ENCODE results near the gene MYO3B.

MYO3B gene

GRCh38 chr2:170695521-170696410 is 517.8 kb downstream of the MYO3B start:
- Histone ChIP-seq H3F3A (ENCODE audit: control insufficient read depth, insufficient read depth) (no peaks in the 10 kb centered on the region), H3K4me1 (ENCODE audit: control insufficient read depth, low read length) (no peaks in the 10 kb centered on the region), H3K4me3 (ENCODE audit: low read length) (no peak overlapping the region), H3K4me2 (ENCODE audit: low read length) (no peak overlapping the region), H3K79me2 (ENCODE audit: control insufficient read depth, low read length) (no peaks in the 10 kb centered on the region), H3K9me3 (ENCODE audit: control insufficient read depth, insufficient read depth, low read length) (no peaks in the 10 kb centered on the region), H3K27ac (ENCODE audit: low read depth, low read length) (no peak overlapping the region), H4K20me1 (ENCODE audit: control insufficient read depth, insufficient read depth, low read depth, low read length) (no peaks in the 10 kb centered on the region), H3K9me2 (replicated peaks; ENCODE audit: control insufficient read depth, low read length) (no peaks in the 10 kb centered on the region), H3K27me3 (ENCODE audit: control insufficient read depth, low read length) (no peaks in the 10 kb centered on the region), H3K36me3 (ENCODE audit: control insufficient read depth, low read length) (no peaks in the 10 kb centered on the region)
- TF ChIP-seq EZH2phosphoT487 (IDR thresholded peaks at IDR 0.05; ENCODE audit: borderline replicate concordance, low read length): no peak
- no peak for TF ChIP-seq CTCF (IDR thresholded peaks at IDR 0.05; ENCODE audit: low read depth, low read length, poor library complexity, severe bottlenecking)

- Histone ChIP-seq H3K27ac (ENCODE audit: low read depth, low read length) (no peak overlapping the region), H3K79me2 (ENCODE audit: control insufficient read depth, low read length) (no peaks in the 10 kb centered on the region), H3K9me3 (ENCODE audit: control insufficient read depth, insufficient read depth, low read length) (no peaks in the 10 kb centered on the region), H3K27me3 (ENCODE audit: control insufficient read depth, low read length) (no peaks in the 10 kb centered on the region), H3K4me1 (ENCODE audit: control insufficient read depth, low read length) (no peaks in the 10 kb centered on the region), H3K36me3 (ENCODE audit: control insufficient read depth, low read length) (no peaks in the 10 kb centered on the region), H3K4me3 (ENCODE audit: low read length) (no peak overlapping the region), H3F3A (ENCODE audit: control insufficient read depth, insufficient read depth) (no peaks in the 10 kb centered on the region), H4K20me1 (ENCODE audit: control insufficient read depth, insufficient read depth, low read depth, low read length) (no peaks in the 10 kb centered on the region), H3K9me2 (replicated peaks; ENCODE audit: control insufficient read depth, low read length) (no peaks in the 10 kb centered on the region), H3K4me2 (ENCODE audit: low read length) (no peak overlapping the region)
- TF ChIP-seq EZH2phosphoT487 (IDR thresholded peaks at IDR 0.05; ENCODE audit: borderline replicate concordance, low read length): no peak
- TF ChIP-seq CTCF (IDR thresholded peaks at IDR 0.05; ENCODE audit: low read depth, low read length, poor library complexity, severe bottlenecking): no peak
Observed at GRCh38 chr2:170696948-170697347, 519.0 kb downstream of the MYO3B start.

GRCh38 chr2:170701011-170701410 is 523.1 kb downstream of the MYO3B start:
- H3K9me2 ChIP-seq (replicated peaks; ENCODE audit: control insufficient read depth, low read length): no peaks in the 10 kb centered on the region
- H3K4me3 ChIP-seq (ENCODE audit: low read length): no peak overlapping the region
- no peaks in the 10 kb centered on the region for H3K27me3 ChIP-seq (ENCODE audit: control insufficient read depth, low read length)
- no peaks in the 10 kb centered on the region for H3F3A ChIP-seq (ENCODE audit: control insufficient read depth, insufficient read depth)
- no peak for TF ChIP-seq CTCF (IDR thresholded peaks at IDR 0.05; ENCODE audit: low read depth, low read length, poor library complexity, severe bottlenecking)
- no peaks in the 10 kb centered on the region for H3K36me3 ChIP-seq (ENCODE audit: control insufficient read depth, low read length)
- no peaks in the 10 kb centered on the region for H4K20me1 ChIP-seq (ENCODE audit: control insufficient read depth, insufficient read depth, low read depth, low read length)
- H3K4me1 ChIP-seq (ENCODE audit: control insufficient read depth, low read length): no peaks in the 10 kb centered on the region
- H3K79me2 ChIP-seq (ENCODE audit: control insufficient read depth, low read length): no peaks in the 10 kb centered on the region
- no peaks in the 10 kb centered on the region for H3K9me3 ChIP-seq (ENCODE audit: control insufficient read depth, insufficient read depth, low read length)
- H3K4me2 ChIP-seq (ENCODE audit: low read length): no peak overlapping the region
- no peak overlapping the region for H3K27ac ChIP-seq (ENCODE audit: low read depth, low read length)

Measured in DOHH2 (cell line).